GM10248 (cell line): ENCODE data around the gene SYT9.

Experiments
- CTCF ChIA-PET: fragments of 300-600 bp; sonication (Branson Sonifier 250); formaldehyde crosslinking; extraction: SDS; loops from one replicate; lab custom pipeline; 2021; ENCODE audit warnings: antibody characterized with exemption; lab: Yijun Ruan, JAX
- POLR2A ChIA-PET: fragments of 350-650 bp; sonication (Branson Sonifier 250); formaldehyde crosslinking; extraction: SDS; loops from one replicate; lab custom pipeline; 2020; ENCODE audit warnings: antibody characterized with exemption; lab: Yijun Ruan, JAX
- DNase-seq: peaks from one replicate; pipeline ENCODE4 v3.0.0; 2012; ENCODE audit errors: extremely low spot score
- CTCF ChIP-seq: IDR thresholded peaks from 2 replicates; pipeline ENCODE4 v1.5.1; 2012; ENCODE audit warnings: mild to moderate bottlenecking, low read depth; ENCODE audit errors: extremely low read depth, missing control alignments, control extremely low read depth

SYT9 gene

GRCh38 chr11:7252683-7253213 lies 1.0 kb downstream of the SYT9 start:
- TF ChIP-seq CTCF = no peak
- DNase-seq = peak; percentile 20
- POLR2A ChIA-PET = no interaction called here
- CTCF ChIA-PET = interaction anchor here (1.3 to 2.4 kb wide), 2 partner anchors 26 to 847 kb away, joined by 3 to 8 read pairs; no protein-coding TSS in a partner anchor

- ChIA-PET CTCF (interaction anchor here (2.4 kb wide), 1 partner anchor 25 kb away, joined by 8 read pairs; no protein-coding TSS in a partner anchor), POLR2A (no interaction called here)
- TF ChIP-seq CTCF = no peak
- DNase-seq = no peak
Measured at GRCh38 chr11:7253800-7254199, 2.1 kb downstream of the SYT9 start.

GRCh38 chr11:7254731-7255291 lies 3.1 kb downstream of the SYT9 start:
- CTCF ChIA-PET = no interaction called here
- POLR2A ChIA-PET = no interaction called here
- no peak for DNase-seq
- no peak for TF ChIP-seq CTCF

- POLR2A ChIA-PET = no interaction called here
- DNase-seq = no peak
- TF ChIP-seq CTCF = no peak
- CTCF ChIA-PET = no interaction called here
Measured at GRCh38 chr11:7256943-7257342, 5.2 kb downstream of the SYT9 start.

GRCh38 chr11:7257724-7258123 lies 6.0 kb downstream of the SYT9 start:
- POLR2A ChIA-PET = no interaction called here
- CTCF ChIA-PET = no interaction called here
- no peak for DNase-seq
- no peak for TF ChIP-seq CTCF

- POLR2A ChIA-PET = no interaction called here
Measured at GRCh38 chr11:7261578-7261977, 9.9 kb downstream of the SYT9 start.

More at GRCh38 chr11:7261578-7261977, 9.9 kb downstream of the SYT9 start:
- CTCF ChIA-PET = no interaction called here
- DNase-seq = no peak
- TF ChIP-seq CTCF = no peak
